Measurements from ENCODE around the gene SCP2D1.

The SCP2D1 gene

DNA sequence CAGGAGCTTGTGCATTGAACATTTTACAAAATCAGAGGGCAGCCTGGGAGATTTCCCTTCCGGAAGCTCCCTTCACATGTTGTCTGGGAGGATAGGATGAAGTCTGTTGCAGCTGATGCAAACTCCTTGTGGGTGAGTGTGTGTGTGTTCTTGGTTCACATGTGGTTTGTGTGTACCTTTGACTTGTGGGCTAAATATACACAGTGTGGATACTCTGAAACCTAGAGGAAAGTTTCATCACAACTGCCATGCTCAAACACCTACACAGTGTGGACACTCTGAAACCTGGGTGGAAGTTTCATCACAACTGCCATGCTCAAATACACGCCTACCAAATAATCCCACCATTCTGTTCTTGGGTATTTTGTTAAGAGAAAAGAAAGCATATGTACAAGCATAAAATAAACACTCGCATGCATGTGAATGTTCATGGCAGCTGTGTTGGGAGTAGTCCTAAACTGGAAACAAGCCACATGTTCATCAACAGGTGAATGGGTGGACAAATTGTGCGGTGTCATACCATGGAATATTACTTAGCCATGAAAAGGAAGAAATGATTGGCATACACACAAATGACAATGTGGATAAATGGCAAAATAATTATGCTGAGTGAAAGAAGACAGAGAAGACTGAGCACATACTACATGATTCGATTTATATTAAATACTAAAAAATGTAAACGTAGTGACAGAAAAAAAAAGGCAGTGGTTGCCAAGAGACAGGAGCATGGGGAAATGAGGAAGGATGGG lies 1.8 kb downstream of the SCP2D1 start:
- DNase-seq: no peak

DNA sequence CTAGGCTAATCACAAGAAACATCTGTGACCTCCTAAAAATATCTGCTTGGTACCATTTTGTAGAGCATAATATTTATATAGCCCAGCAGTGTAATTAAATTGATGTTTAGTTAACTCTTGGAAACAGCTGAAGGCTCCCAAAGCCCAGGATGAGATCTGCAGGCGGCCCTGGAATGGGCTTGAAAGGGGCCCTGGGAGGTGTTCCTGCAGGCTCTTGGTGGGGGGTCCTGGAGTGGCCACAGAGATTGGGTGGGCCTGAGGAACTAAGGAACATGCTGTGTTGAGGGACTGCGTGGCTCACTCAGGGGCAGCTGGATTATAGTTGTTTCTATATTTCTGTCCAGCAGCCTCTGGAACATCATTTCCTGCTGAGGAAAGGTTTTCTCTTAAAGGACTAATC lies 9.2 kb downstream of the SCP2D1 start:
- DNase-seq: no peak

DNA sequence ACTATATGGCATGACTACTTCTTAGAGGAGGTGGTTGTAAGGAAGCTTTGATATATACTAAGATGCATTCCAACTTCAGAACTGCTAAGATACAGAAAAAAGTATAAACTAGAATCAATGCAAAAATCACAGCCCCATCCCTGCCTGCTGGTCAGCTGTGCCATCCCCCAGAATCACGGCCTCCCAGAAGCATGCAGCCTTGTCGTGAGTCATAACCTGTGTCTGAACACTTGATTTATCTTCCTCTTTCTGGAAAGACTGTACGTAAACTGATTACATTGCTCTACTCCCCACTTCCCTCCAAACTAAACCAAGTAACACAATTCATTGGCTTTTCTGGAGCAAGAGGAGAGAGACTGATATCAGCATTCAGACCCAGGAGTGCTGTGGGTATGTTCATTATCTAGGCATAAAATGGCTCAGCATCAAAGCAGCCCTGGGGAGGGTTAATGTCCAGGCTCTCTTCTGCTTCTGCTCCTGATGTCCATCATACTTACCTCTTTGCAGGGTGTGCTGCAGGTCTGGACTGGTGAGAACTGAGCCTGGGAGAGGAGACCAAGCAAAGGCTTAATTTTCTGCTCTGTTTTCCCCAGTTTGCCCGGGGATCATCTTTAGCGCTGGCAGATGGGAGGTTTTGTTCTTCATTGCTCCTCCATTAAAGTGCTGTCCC lies 18.4 kb downstream of the SCP2D1 start:
- no peak for DNase-seq

DNA sequence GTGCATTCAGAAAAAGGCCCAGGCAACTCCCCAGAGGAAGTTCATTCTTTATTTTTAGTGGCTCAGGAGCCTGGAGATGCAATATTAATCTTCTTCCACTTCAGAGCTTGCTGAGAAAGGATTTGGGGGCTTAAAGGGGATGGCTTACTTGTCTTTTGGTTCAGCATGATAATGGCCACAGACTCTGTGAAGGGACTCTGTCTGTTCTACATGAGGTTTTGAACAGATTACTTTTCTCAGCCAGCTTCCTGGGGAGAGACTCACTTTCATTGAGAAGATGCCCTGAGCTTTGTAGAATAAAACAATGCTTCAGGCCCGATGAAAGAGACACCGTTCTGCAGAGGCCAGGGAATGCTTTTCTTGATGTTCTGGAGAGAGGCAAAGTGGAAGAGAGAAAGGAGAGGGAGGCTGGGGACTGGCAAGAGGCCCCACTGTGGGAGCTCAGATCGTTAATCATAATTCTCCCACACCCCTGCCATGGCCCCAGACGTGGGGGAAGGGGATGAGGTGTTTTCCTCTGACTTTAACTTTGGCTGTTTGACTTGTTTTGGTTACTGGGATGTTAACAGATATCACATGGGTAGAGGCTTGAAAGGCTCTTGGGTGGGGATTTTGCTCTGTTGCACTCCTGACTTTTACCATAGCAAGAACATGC lies 19.1 kb downstream of the SCP2D1 start:
- DNase-seq: no peak

DNA sequence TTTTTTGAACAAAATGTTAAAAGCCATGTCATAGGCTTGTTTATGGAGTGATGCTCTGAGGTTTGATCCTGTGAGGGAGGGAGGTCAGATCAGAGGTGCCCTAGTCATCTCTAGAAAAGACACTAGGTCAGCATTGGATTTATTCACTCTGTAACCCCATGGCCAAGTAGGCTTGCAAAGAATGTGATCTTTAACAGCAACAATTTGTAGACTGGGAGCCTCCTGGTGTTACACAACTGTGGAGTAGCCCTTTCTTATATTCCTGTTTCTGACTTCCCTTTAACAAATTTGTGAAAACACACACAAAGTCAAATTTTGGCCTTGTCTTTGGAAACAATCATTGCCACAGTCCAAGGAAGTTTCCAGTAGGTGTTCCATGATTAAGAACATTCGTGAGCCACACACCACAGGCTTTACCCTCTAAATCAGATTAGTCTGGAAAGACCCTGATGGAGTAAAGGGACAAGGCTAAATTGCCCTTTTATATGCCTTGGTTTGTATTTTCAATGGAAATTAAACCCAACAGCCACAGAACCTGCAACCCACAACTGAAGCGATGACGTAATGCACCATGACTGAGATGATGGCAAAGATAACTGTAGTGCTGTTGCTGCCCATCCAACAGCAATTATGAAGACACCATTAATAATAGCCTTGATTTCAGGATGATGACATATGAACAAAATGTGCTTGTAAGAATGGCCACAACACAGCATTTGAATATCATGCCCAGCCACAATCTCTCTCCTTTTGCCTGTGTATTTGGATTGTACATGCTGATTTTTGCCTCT lies 22.1 kb downstream of the SCP2D1 start:
- no peak for DNase-seq

DNA sequence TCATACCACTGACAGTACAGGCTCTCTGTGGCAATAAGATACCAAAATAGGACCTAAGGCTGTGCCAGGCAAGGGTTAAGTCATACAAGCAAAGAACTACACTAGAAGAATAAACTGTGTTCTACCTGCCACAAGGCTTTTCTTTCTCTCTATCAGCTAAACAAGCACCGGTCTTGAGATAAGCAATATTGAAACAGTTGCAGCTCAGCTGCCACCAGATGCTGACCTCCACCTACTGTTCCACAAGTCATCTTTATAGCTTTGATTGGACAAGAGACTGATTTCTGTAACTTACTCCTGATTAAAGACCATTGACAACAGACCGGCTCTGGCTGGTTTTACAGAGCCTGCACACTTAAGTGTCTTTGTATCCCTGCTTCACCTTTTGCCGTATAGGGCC lies 24.1 kb downstream of the SCP2D1 start:
- DNase-seq: no peak

DNA sequence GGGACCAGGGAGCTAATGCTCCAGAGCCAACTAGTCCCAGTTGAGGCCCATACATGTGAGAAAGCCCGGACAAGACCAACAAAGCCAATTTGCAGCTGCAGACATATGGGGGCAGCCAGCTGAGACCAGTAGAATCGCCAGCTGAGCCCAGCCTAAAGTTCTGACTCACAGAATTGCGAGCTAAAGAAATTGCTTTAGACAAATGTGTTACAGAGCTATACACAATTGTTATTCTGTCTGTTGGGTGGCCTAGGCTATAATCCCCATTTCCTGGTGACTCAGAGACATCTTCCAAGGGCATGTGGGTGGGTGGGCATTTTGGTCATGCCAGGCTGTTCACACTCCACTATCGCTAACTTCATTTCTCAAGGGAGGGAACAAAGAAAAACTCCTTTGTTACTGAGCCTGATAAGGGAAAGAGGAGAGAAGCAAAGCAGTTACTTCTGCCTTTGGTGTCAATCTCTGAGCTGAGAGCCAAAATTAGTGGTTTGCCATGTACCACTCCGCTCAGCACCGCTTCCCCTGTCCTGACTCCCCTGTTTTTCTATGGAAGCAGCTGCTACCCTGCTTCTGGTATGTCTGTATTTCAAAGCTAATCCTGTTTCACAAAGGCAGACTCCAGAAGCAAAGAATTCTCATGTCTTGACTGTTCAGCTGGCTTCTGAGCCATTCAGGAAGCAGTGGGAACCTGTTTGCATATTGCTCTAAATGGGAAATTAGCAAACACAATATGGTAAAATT lies 26.1 kb downstream of the SCP2D1 start:
- no peak for DNase-seq

DNA sequence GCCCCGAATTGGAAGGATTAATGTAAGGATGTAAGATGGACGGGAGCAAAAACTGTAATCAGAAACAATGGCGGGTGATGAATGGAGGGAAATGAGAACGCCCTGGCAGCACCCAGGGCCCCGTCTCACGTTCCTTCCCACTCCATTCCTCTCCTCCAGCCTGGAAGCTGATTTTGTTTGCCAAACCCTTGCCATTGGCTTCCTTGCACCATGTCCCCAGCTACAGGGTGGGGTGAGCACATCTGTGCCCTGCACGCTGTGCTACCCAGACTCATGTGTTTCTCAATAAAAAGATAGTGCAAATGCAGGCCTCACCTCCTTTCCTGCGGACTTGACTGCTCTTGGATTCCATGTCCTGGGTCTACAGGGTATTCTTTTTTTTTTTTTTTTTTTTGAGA lies 26.7 kb downstream of the SCP2D1 start:
- DNase-seq: no peak

DNA sequence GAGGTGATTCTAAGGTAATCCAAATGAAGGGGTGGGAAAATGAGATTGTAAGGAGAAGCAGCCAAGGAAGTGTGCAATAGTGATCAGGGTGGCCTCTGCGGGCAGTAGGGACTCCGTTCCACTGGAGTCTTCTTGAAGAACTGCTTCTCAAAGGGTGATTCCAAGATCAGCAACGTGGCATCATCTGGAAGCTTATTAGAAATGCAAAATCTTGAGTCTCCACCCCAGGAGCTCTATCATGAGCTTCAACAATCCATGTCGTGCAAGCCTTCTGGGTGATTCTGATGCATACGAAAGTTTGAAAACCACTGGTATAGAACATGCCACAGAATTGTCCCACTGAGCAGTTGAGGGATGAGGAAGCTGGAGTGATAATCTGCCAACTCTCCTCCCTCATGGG lies 31.4 kb downstream of the SCP2D1 start:
- DNase-seq: no peak

DNA sequence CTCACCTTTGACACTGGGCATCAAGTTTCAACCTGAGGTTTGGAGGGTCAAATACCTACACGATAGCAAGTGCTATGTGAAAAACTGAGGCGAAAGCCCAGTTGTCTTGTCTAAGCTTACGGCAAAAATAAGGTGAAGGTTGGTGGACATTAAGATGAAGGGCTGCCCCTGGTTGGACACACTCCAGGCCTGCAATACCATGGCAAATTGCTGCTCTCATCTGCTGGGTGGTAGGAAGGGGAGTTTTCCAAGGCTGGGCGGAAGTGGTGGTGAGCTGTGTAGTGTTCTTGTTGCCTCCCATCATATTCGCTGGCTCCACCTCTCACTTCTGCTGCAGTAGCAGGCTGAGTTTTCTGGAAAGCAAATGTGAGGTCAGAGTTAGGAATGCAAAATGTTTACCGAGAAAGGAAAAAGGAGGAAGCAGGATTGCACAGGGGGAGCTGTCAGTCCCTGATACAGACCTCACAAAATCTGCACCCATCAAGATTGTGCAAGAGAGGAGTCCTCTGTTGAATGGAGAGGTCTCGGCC lies 33.7 kb downstream of the SCP2D1 start:
- DNase-seq: no peak

DNA sequence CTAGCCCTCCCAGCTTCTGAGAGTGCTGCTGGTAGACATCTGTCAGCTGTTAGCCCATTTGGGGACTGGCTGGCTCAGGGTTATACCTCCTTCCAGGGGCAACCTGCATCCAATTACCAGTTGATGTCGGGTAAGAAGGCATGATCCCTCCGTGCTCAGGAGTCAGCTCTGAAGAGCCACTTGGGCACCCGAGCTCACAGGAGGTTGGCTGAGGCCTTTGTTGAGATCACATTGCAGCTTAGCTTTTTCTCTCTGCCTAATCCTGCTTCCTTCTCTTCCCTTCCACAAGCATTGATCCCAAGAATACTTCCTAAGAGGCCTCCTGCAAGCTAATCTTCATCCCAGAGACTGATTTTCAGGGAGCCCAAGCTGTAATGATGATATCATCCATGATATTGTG lies 35.5 kb downstream of the SCP2D1 start:
- DNase-seq: no peak

DNA sequence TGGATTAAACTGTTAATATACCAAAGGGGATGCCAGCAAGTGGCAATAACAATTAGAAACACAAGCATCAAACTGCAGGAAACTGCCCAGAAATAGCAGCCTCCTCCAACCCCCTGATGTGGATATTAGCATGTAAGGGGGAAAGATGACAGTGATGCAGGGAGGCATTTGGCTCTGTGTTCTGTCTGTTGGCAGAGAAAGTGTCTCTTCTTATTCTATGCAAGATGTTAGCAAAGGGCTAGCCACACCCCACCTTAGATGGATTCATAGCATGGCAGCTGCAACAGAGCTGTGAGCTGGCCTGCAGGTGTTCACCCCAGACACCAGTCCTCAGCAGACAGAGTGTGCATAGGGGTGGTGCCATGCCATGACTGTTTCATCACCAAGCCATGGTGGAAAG lies 38.0 kb downstream of the SCP2D1 start:
- DNase-seq: no peak

DNA sequence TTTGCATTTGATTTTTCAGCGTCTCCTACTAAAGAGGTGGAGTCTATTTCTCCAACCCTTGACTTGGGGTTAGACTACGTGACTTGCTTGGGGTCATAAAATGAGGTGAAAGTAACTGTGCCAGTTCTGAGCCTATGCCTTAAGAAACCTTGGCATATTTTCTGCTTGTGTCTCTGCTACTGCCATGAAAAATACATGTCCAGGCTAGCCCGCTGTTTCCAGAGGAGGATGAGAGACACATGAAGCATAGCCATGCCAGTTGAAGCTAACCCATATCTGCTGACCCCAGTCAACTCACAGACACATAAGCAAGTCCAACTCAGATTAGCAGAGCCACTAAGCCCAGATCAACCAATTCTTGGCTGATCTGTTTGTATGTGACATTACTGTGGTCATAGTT lies 38.7 kb downstream of the SCP2D1 start:
- DNase-seq: no peak

DNA sequence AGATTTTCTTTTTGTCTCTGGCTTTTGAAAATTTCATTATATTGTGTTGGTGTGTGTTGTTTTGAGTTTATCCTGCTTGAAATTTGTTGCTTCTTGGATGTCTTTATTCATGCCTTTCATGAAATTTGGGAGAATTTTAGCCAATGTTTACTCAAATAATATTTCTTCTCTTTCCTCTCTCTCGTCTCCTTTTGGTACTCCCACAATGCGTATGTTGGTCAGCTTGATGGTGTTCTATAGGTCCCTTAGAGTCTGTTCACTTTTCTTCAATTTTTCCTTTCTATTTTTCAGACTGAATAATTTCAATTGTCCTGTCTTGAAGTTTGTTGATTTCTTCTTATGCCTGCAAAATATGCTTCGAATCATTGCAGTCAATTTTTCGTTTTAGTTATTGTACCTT lies 39.6 kb downstream of the SCP2D1 start:
- no peak for DNase-seq

DNA sequence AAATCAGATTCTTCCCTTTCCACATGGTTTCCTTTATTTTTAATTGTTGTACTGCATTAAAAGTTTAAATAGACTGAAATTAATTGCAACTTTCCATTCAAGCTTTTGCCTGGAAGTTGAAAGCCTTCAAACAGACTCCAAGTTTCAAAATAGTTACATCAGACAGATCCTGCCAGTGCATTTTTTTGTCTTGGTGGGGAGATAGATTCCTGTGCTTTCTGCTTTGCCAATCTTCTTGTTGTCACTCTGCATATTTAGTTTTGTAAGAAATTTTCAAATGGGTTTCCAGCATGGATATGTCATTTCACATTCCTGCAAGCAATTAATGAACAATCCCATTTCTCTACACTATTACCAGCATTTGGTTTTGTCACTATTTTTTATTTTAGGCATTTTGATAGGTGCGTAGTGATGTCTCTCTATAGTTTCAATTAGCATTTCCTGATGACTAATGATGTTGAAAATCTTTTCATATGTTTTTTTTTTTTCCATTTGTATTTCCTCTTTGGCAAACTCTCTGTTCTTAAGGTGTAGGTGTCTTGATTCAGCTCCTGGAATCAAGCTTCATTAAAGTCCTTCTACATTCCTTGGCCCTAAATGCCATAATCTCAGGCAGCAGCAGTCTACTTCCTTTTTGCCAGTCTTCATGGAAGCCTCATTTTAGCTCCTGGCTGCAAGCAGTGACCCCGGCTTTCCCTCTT lies 40.5 kb downstream of the SCP2D1 start:
- DNase-seq: no peak

DNA sequence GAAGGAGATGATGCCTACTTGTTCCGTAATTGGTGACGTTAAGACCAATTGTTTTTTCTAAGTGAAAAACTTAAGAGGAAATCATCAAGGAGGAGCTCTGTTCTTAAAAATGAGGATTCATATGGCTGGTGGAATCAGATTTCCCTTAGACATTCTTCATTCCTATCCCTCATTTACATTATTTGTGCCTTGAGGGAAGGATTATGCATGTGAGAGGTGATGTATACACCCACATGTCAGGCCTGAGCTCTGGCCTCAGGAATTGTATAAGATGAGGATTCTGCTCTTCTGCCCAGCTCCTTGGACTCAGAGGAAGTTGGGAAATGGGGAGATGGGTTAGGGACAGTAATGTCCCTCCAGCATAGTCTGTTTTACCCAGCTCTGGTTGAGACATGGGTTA lies 42.3 kb downstream of the SCP2D1 start:
- no peak for DNase-seq

DNA sequence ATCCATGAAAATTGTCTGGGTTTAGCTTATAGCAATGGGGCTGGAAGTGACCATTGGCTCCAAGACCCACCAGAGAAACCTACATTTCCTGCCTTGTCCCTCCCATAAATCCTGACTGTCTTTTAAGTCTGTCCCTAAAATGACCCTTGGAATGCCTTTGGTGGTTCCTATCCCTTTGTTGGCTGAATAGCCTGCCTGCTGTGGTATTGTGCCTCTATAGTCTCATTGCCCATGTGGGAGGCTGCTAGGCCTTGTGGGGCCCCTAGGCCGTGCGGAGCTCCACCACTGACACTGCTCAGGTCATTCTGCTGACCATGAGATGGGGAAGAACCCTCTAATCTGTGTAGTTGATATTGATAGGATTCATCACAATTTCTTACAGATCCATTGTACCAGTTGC lies 43.3 kb downstream of the SCP2D1 start:
- no peak for DNase-seq

DNA sequence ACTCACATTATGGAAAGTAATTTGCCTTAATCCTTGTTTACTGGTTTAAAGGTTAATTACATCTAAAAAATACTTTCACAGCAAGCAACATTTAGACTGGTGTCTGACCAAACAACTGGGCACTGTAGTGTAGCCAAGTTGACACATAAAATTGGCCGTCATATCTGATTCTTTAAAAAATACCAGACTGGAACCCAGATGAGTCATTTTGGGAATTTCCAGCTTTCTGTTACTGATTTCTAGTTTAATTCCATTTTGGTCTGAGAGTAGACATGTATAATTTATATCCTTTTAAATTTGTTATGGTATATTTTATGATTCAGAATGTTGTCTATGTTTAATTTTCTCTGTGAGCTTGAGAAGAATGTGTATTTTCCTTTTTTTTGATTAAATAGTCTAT lies 44.1 kb downstream of the SCP2D1 start:
- no peak for DNase-seq

DNA sequence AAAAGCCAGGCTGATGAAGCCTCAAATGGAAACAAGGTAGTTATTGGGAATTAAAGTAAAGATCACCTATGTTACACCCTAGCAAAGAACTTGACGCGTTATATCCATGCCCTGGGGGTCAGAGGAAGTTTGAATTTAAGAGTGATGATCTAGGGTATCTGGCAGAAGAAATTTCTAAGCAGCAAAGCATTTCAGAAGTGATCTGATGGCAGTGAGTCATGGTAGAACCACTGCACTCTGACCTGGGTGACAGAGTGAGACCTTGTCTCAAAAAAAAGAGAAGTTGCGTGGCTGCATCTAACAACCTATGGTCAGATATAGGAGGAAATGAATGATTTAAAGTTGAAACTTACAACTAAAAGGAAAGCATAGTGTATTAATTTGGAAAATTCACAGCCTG lies 45.2 kb downstream of the SCP2D1 start:
- no peak for DNase-seq
